Right atrium auricular region (tissue), 2 donors: ENCODE results near the gene ANKHD1. TPM values are rescaled to one million over a fixed set of nuclear protein-coding genes. Genes with fewer than 3 reads are reported as not detected.
"Not testable (repeated sequence)": the region's sequence is repeated elsewhere in the genome, so short reads cannot be mapped to it uniquely, and the experiment has no call there.

Experiments
- DNase-seq: peaks from one replicate; pipeline ENCODE4 v3.0.0-alpha.2; 2019; ENCODE audit warnings: low spot score
- H3K27ac ChIP-seq, 2 donors: fragments of 200-600 bp; sonication (generic); 1 replicate in 1 of 2; 2 replicates in 1 of 2; pipeline ENCODE4 v1.5.1; 2016 to 2019
- H3K27me3 ChIP-seq, 2 donors: fragments of 200-600 bp; sonication (generic); one replicate each; pipeline versions ENCODE4 v1.5.1 to v1.6.0; 2017 to 2019
- H3K36me3 ChIP-seq: fragments of 200-600 bp; sonication (generic); one replicate; pipeline ENCODE4 v1.5.1; 2016
- H3K4me1 ChIP-seq, 2 donors: fragments of 200-600 bp; sonication (generic); one replicate each; pipeline versions ENCODE4 v1.5.1 to v1.6.0; 2017 to 2019
- H3K4me3 ChIP-seq, 2 donors: fragments of 200-600 bp; sonication (generic); 1 replicate in 1 of 2; 2 replicates in 1 of 2; pipeline ENCODE4 v1.5.1; 2017 to 2019; ENCODE audit warnings: mild to moderate bottlenecking in 1 of 2, moderate library complexity in 1 of 2
- H3K9me3 ChIP-seq, 2 donors: fragments of 200-600 bp; sonication (generic); one replicate each; pipeline ENCODE4 v1.5.1; 2019
- CTCF ChIP-seq, 2 donors: fragments of 200-600 bp; sonication (generic); IDR thresholded peaks; one replicate each; pipeline ENCODE4 v1.5.1; 2019; ENCODE audit warnings: antibody characterized with exemption in 2 of 2
- total RNA-seq, 2 donors: library from RNA; depleted of rRNA; stranded (reverse); fragments of >200 nt; gene quantifications; one replicate each; pipeline ENCODE4 v1.1.0, GENCODE V29; 2016

Gene ANKHD1
- total RNA-seq, 2 donors from 2014 or later: 50.4 to 58.6 TPM

GRCh38 chr5:140420665-140421361 lies 19.2 kb downstream of the ANKHD1 start:
- no peak overlapping the region for H3K27ac ChIP-seq
- TF ChIP-seq CTCF (IDR thresholded peaks at IDR 0.05): no peak
- peaks cover 0 to 13% of the 10 kb centered on the region in 2 donors for H3K4me1 ChIP-seq
- no peak for DNase-seq
- no peaks in the 10 kb centered on the region for H3K27me3 ChIP-seq
- H3K9me3 ChIP-seq: no peaks in the 10 kb centered on the region
- no peak overlapping the region for H3K4me3 ChIP-seq
- H3K36me3 ChIP-seq: no peaks in the 10 kb centered on the region

- not testable (repeated sequence) for H3K4me3 ChIP-seq, H3K27ac ChIP-seq, H3K9me3 ChIP-seq, H3K27me3 ChIP-seq, H3K36me3 ChIP-seq, DNase-seq
- H3K4me1 ChIP-seq: peaks cover 0 to 13% of the 10 kb centered on the region in 2 donors
These were observed 19.7 kb downstream of the ANKHD1 start for GRCh38 chr5:140421375-140421774.

GRCh38 chr5:140423609-140424008 lies 22.0 kb downstream of the ANKHD1 start:
- Histone ChIP-seq H3K4me3 (no peak overlapping the region), H3K36me3 (no peaks in the 10 kb centered on the region), H3K9me3 (no peaks in the 10 kb centered on the region), H3K27ac (no peak overlapping the region), H3K4me1 (peaks cover 0 to 13% of the 10 kb centered on the region in 2 donors), H3K27me3 (no peaks in the 10 kb centered on the region)
- TF ChIP-seq CTCF (IDR thresholded peaks at IDR 0.05): no peak
- DNase-seq: no peak

- DNase-seq: no peak
- H3K4me3 ChIP-seq: no peak overlapping the region
- H3K36me3 ChIP-seq: no peaks in the 10 kb centered on the region
- H3K9me3 ChIP-seq: no peaks in the 10 kb centered on the region
- no peak for TF ChIP-seq CTCF (IDR thresholded peaks at IDR 0.05)
- no peaks in the 10 kb centered on the region for H3K27me3 ChIP-seq
- no peak overlapping the region for H3K27ac ChIP-seq
- H3K4me1 ChIP-seq: peaks cover 0 to 13% of the 10 kb centered on the region in 2 donors
These were observed 22.5 kb downstream of the ANKHD1 start for GRCh38 chr5:140424135-140424534.

- not testable (repeated sequence) for H3K9me3 ChIP-seq, H3K4me3 ChIP-seq, H3K27me3 ChIP-seq, DNase-seq, H3K27ac ChIP-seq, H3K4me1 ChIP-seq, H3K36me3 ChIP-seq
These were observed 26.1 kb downstream of the ANKHD1 start for GRCh38 chr5:140427726-140428125.

GRCh38 chr5:140429724-140430123 lies 28.1 kb downstream of the ANKHD1 start:
- no peak overlapping the region for H3K4me3 ChIP-seq
- no peaks in the 10 kb centered on the region for H3K27me3 ChIP-seq
- H3K27ac ChIP-seq: no peak overlapping the region
- no peaks in the 10 kb centered on the region for H3K36me3 ChIP-seq
- no peak for TF ChIP-seq CTCF (IDR thresholded peaks at IDR 0.05)
- H3K9me3 ChIP-seq: no peaks in the 10 kb centered on the region
- DNase-seq: no peak
- no peaks in the 10 kb centered on the region for H3K4me1 ChIP-seq

- DNase-seq: no peak
- Histone ChIP-seq H3K4me1 (no peaks in the 10 kb centered on the region), H3K27me3 (no peaks in the 10 kb centered on the region), H3K9me3 (no peaks in the 10 kb centered on the region), H3K27ac (no peak overlapping the region), H3K4me3 (no peak overlapping the region), H3K36me3 (peaks cover 15% of the 10 kb centered on the region)
- TF ChIP-seq CTCF (IDR thresholded peaks at IDR 0.05): no peak
These were observed 30.6 kb downstream of the ANKHD1 start for GRCh38 chr5:140432212-140432611.
